Sigmoid colon (tissue), 4 donors: ENCODE results near the gene SLC17A2.

ENCODE experiments used
- EP300 ChIP-seq, 4 donors: sonication (generic); formaldehyde crosslinking; IDR thresholded peaks; one replicate each; pipeline ENCODE4 v1.6.1; 2017; ENCODE audit warnings: antibody characterized with exemption in 4 of 4
- TF ChIP-seq, protein P1 (sequence below), 4 experiments: fragments of 450-650 bp in 3 of 4; fragments of 200-600 bp in 1 of 4; IDR thresholded peaks; one replicate each; pipeline ENCODE4 v1.5.1; 2016 to 2019; ENCODE audit warnings: antibody characterized with exemption in 4 of 4, mild to moderate bottlenecking in 3 of 4, moderate library complexity in 2 of 4

DNA sequence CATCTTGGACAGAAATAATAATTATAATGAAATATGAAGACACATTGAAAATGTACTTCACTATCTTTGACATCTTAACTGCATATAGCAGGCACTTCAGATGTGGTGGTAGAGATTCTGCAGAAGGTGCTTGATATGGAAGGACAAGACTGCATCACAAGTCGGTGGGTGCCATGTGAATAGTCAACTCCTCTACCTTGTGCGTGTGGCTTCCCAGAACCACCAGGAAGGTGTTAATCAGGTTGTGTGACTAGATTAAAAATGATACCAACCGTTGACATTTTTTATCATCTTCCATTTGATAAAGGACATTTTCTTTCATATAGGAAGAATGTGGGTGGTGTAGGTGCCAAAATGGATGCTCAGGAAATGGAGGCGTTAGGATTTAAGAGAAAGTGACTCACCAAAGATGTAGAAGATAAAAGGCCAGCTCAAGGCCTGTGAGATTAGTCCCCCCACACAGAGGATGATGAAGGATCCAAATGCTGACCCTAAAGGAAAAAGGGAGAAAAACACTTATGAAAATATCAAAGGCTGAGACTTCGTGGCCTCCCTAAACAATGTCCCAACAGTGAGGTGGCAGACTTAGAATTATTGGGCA is 12.3 kb downstream of the SLC17A2 start:
- TF ChIP-seq, protein P1, sequence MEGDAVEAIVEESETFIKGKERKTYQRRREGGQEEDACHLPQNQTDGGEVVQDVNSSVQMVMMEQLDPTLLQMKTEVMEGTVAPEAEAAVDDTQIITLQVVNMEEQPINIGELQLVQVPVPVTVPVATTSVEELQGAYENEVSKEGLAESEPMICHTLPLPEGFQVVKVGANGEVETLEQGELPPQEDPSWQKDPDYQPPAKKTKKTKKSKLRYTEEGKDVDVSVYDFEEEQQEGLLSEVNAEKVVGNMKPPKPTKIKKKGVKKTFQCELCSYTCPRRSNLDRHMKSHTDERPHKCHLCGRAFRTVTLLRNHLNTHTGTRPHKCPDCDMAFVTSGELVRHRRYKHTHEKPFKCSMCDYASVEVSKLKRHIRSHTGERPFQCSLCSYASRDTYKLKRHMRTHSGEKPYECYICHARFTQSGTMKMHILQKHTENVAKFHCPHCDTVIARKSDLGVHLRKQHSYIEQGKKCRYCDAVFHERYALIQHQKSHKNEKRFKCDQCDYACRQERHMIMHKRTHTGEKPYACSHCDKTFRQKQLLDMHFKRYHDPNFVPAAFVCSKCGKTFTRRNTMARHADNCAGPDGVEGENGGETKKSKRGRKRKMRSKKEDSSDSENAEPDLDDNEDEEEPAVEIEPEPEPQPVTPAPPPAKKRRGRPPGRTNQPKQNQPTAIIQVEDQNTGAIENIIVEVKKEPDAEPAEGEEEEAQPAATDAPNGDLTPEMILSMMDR (IDR thresholded peaks at IDR 0.05) = no peak
- no peak for TF ChIP-seq EP300 (IDR thresholded peaks at IDR 0.05)
